H1 (cell line): Measurements from ENCODE around the gene AHCY.

ENCODE experiments used
- JUN ChIP-seq: IDR thresholded peaks from 2 replicates; pipeline ENCODE4 v1.6.1; 2011; ENCODE audit warnings: low read depth, mild to moderate bottlenecking, improper control_type of control experiment, low read length
- SP4 ChIP-seq: IDR thresholded peaks from 2 replicates; pipeline ENCODE4 v1.6.1; 2012; ENCODE audit warnings: low read length, inconsistent platforms
- TF ChIP-seq, protein P1 (sequence below), 3 experiments: IDR thresholded peaks; 1 replicate in 2 of 3; 2 replicates in 1 of 3; pipeline versions ENCODE4 v1.5.1 to v1.6.1; 2011; ENCODE audit warnings: low read length in 3 of 3, mild to moderate bottlenecking in 3 of 3, inconsistent platforms in 2 of 3, low read depth in 1 of 3, moderate library complexity in 1 of 3; ENCODE audit not compliant: insufficient read depth in 1 of 3; ENCODE audit errors: control extremely low read depth in 1 of 3

DNA sequence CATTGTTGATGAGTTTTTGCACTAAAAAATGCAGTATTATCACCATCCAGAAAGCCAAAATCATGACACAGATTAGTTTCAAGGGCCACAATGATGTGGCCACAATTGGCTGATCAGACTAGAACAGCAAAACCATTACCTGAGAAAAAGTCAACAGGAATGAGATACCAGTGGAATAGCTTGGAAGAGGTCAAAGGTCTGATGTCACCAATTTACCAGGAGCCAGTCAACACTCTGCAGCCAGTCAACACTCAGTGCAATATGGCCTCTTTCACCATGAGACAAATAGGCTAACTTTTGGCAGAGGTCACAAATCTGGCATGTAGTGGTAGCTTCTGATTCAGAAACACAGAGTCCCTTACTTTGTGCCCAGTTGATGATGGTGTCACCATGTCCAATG, 69.5 kb downstream of the AHCY start:
- TF ChIP-seq SP4 (no peak), JUN (no peak)
- TF ChIP-seq, protein P1, sequence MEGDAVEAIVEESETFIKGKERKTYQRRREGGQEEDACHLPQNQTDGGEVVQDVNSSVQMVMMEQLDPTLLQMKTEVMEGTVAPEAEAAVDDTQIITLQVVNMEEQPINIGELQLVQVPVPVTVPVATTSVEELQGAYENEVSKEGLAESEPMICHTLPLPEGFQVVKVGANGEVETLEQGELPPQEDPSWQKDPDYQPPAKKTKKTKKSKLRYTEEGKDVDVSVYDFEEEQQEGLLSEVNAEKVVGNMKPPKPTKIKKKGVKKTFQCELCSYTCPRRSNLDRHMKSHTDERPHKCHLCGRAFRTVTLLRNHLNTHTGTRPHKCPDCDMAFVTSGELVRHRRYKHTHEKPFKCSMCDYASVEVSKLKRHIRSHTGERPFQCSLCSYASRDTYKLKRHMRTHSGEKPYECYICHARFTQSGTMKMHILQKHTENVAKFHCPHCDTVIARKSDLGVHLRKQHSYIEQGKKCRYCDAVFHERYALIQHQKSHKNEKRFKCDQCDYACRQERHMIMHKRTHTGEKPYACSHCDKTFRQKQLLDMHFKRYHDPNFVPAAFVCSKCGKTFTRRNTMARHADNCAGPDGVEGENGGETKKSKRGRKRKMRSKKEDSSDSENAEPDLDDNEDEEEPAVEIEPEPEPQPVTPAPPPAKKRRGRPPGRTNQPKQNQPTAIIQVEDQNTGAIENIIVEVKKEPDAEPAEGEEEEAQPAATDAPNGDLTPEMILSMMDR (IDR thresholded peaks at IDR 0.05; ENCODE audit: control extremely low read depth in 1 of 3, insufficient read depth in 1 of 3, low read depth in 1 of 3, low read length in 3 of 3), result no peak
